Right lobe of liver (tissue), 6 donors: Measurements from ENCODE around the gene MRPL49. TPM values are rescaled to one million over a fixed set of nuclear protein-coding genes. Genes with fewer than 3 reads are reported as not detected.

Experiments used
- ATAC-seq, 4 donors: fragments of 200-7000 bp; cut with Tn5 transposase; one replicate each; pipeline ENCODE4 v1.9.1; 2020; ENCODE audit warnings: mild to moderate bottlenecking in 4 of 4, moderate library complexity in 4 of 4
- DNase-seq, 3 donors: peaks; one replicate each; pipeline ENCODE4 v3.0.0-alpha.2; 2020
- H3K27ac ChIP-seq, 3 donors: fragments of 200-600 bp; one replicate each; pipeline ENCODE4 v1.8.0; 2022
- H3K27me3 ChIP-seq, 2 donors: fragments of 200-600 bp; one replicate each; pipeline ENCODE4 v1.8.0; 2022
- H3K36me3 ChIP-seq, 4 donors: fragments of 200-600 bp; sonication (generic) in 1 of 4; one replicate each; pipeline versions ENCODE4 v1.5.1 to v1.8.0; 2017 to 2022; ENCODE audit warnings: control low read depth in 1 of 4
- H3K4me1 ChIP-seq, 4 donors: fragments of 200-600 bp; sonication (generic) in 1 of 4; one replicate each; pipeline versions ENCODE4 v1.5.1 to v1.8.0; 2017 to 2022; ENCODE audit warnings: control low read depth in 1 of 4
- H3K4me3 ChIP-seq, 3 donors: fragments of 200-600 bp; one replicate each; pipeline ENCODE4 v1.8.0; 2022
- H3K9me3 ChIP-seq, 4 donors: fragments of 200-600 bp; sonication (generic) in 1 of 4; one replicate each; pipeline versions ENCODE4 v1.5.1 to v1.8.0; 2017 to 2022; ENCODE audit warnings: control low read depth in 1 of 4
- CTCF ChIP-seq, 4 donors: fragments of 200-600 bp in 3 of 4; fragments of 450-650 bp in 1 of 4; IDR thresholded peaks; one replicate each; pipeline versions ENCODE4 v1.5.1 to v1.8.0; 2016 to 2022; ENCODE audit warnings: antibody characterized with exemption in 4 of 4, mild to moderate bottlenecking in 2 of 4
- POLR2A ChIP-seq: fragments of 450-650 bp; IDR thresholded peaks from one replicate; pipeline ENCODE4 v1.6.1; 2017; ENCODE audit warnings: antibody characterized with exemption, mild to moderate bottlenecking
- WGBS: methylation state at CpG from one replicate; pipeline ENCODE4 v1.1.6; 2018; ENCODE audit warnings: low coverage, low lambda C conversion rate; ENCODE audit not compliant: insufficient coverage; ENCODE audit errors: missing lambda C conversion rate; 5-methylcytosine and 5-hydroxymethylcytosine counted together
- intact Hi-C, 2 donors: fragments of 100-400 bp; cut with DNase I; formaldehyde crosslinking; loops; one replicate each; pipeline versions ENCODE4 v1.11.2 to v1.14.1; 2022
- total RNA-seq, 6 experiments: library from RNA; depleted of rRNA in 2 of 6; stranded (reverse); fragments of >200 nt in 2 of 6; fragmentation: NEBNext Ultra II Directional in 3 of 6; extraction: Animal tissue kit (Norgen Biotek cat#: 25700) in 3 of 6; gene quantifications; one replicate each; pipeline versions ENCODE4 v1.1.0 to v1.2.4, GENCODE V29; 2016 to 2023
- donor health status: DM: no; HTN: yes; CAD: no.
- donor health status: DM: no; HTN: no; CAD: no.
- donor health status: DM: no; HTN: no; CAD: no.
- donor health status: DM: no; HTN: yes; CAD: no.
- donor health status: DM: no; HTN: yes; CAD: no.

Gene MRPL49
- total RNA-seq, 6 experiments from 2014 or later: 26.3 to 51.7 (median 28.4) TPM

GRCh38 chr11:65085446-65085845, 36.7 kb upstream of the MRPL49 start:
- H3K27me3 ChIP-seq: no peaks in the 10 kb centered on the region
- 95% methylated on average over 4 of the region's 4 CpGs for WGBS
- intact Hi-C loops: no loop called here
- no peak for DNase-seq
- no peak for TF ChIP-seq CTCF (IDR thresholded peaks at IDR 0.05)
- TF ChIP-seq POLR2A: no peak
- no peaks in the 10 kb centered on the region for H3K9me3 ChIP-seq
- ATAC-seq: no peak
- peaks cover 0 to 16% (median 4%) of the 10 kb centered on the region in 4 donors for H3K4me1 ChIP-seq
- peaks cover 0 to 23% (median 7%) of the 10 kb centered on the region in 4 donors for H3K36me3 ChIP-seq
- no peak overlapping the region for H3K4me3 ChIP-seq
- no peak overlapping the region for H3K27ac ChIP-seq

GRCh38 chr11:65086809-65087208, 35.3 kb upstream of the MRPL49 start:
- Histone ChIP-seq H3K4me1 (peaks cover 0 to 16% (median 4%) of the 10 kb centered on the region in 4 donors), H3K4me3 (no peak overlapping the region), H3K36me3 (peaks cover 0 to 23% (median 7%) of the 10 kb centered on the region in 4 donors), H3K27me3 (no peaks in the 10 kb centered on the region), H3K27ac (no peak overlapping the region), H3K9me3 (no peaks in the 10 kb centered on the region)
- no peak for ATAC-seq
- intact Hi-C loops: no loop called here
- WGBS: 100% methylated on average over 3 of the region's 9 CpGs
- DNase-seq: no peak
- no peak for TF ChIP-seq POLR2A
- TF ChIP-seq CTCF (IDR thresholded peaks at IDR 0.05): no peak

GRCh38 chr11:65087216-65087615, 34.9 kb upstream of the MRPL49 start:
- Histone ChIP-seq H3K27me3 (no peaks in the 10 kb centered on the region), H3K4me3 (no peak overlapping the region), H3K27ac (no peak overlapping the region), H3K4me1 (peaks cover 0 to 16% (median 4%) of the 10 kb centered on the region in 4 donors), H3K36me3 (peaks cover 0 to 23% (median 7%) of the 10 kb centered on the region in 4 donors), H3K9me3 (no peaks in the 10 kb centered on the region)
- DNase-seq (no peak), ATAC-seq (no peak)
- intact Hi-C loops: no loop called here
- TF ChIP-seq CTCF (IDR thresholded peaks at IDR 0.05) (no peak), POLR2A (no peak)
- 79% methylated on average over 6 of the region's 11 CpGs for whole genome bisulfite sequencing

- Histone ChIP-seq H3K4me1 (peaks cover 0 to 16% (median 4%) of the 10 kb centered on the region in 4 donors), H3K4me3 (no peak overlapping the region), H3K36me3 (peaks cover 0 to 23% (median 7%) of the 10 kb centered on the region in 4 donors), H3K27ac (no peak overlapping the region), H3K27me3 (no peaks in the 10 kb centered on the region), H3K9me3 (no peaks in the 10 kb centered on the region)
- intact Hi-C loops: no loop called here
- no peak for DNase-seq
- no peak for ATAC-seq
- TF ChIP-seq CTCF (IDR thresholded peaks at IDR 0.05) (no peak), POLR2A (no peak)
- WGBS: 96% methylated on average over 4 of the region's 15 CpGs
These were observed 34.3 kb upstream of the MRPL49 start for GRCh38 chr11:65087827-65088226.

GRCh38 chr11:65089621-65090020, 32.5 kb upstream of the MRPL49 start:
- no peaks in the 10 kb centered on the region for H3K27me3 ChIP-seq
- H3K36me3 ChIP-seq: peaks cover 0 to 23% (median 7%) of the 10 kb centered on the region in 4 donors
- DNase-seq (no peak), ATAC-seq (no peak)
- H3K4me1 ChIP-seq: peaks cover 0 to 9% (median 3%) of the 10 kb centered on the region in 4 donors
- H3K27ac ChIP-seq: no peak overlapping the region
- no peaks in the 10 kb centered on the region for H3K9me3 ChIP-seq
- 89% methylated on average over 3 of the region's 4 CpGs for WGBS
- H3K4me3 ChIP-seq: no peak overlapping the region
- TF ChIP-seq POLR2A: no peak
- no peak for TF ChIP-seq CTCF (IDR thresholded peaks at IDR 0.05)
- intact Hi-C loops: no loop called here
